ENCODE results near the gene TERC.
"Not testable (repeated sequence)": the region's sequence is repeated elsewhere in the genome, so short reads cannot be mapped to it uniquely, and the experiment has no call there.

Gene TERC

DNA sequence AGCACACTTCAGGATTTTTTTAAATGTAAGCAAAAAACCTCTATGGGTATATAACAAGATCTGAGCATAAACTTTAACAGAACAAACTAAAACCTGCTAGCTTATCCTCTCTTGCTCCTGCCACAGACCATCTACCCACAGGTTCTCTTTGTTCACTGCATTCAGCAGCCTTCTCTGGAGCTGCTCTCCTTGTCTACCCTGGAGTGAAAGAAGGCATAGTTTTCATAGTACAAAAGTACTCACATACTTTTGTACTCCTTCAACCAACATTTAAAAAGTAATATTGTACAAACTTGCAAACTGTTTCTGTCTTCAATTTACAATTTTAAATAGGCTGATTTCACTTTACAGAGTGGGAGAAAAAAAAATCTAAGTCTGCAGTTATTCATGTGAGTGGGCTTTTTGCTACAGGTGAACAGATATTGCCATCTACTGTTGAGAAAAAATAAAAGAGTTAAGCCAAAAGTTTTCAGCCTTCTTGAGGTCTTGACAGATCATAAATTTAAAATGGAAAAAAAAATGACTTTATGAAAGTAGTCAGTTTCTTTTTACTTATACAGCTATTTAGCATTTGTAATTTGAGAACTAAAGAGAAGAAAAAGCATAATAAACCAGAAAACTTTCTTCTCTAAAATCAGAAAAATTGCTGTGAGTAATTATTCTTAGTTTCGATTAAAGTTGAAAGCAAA lies 20.4 kb downstream of the TERC start:
- TF ChIP-seq, protein P1, sequence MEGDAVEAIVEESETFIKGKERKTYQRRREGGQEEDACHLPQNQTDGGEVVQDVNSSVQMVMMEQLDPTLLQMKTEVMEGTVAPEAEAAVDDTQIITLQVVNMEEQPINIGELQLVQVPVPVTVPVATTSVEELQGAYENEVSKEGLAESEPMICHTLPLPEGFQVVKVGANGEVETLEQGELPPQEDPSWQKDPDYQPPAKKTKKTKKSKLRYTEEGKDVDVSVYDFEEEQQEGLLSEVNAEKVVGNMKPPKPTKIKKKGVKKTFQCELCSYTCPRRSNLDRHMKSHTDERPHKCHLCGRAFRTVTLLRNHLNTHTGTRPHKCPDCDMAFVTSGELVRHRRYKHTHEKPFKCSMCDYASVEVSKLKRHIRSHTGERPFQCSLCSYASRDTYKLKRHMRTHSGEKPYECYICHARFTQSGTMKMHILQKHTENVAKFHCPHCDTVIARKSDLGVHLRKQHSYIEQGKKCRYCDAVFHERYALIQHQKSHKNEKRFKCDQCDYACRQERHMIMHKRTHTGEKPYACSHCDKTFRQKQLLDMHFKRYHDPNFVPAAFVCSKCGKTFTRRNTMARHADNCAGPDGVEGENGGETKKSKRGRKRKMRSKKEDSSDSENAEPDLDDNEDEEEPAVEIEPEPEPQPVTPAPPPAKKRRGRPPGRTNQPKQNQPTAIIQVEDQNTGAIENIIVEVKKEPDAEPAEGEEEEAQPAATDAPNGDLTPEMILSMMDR (conservative IDR thresholded peaks at IDR 0.05; ENCODE audit: control insufficient read depth, insufficient read depth, low read depth, low read length): peak; percentile 25
- no peak overlapping the region for H3K4me3 ChIP-seq (ENCODE audit: control insufficient read depth, low read depth, low read length)
- DNase-seq (ENCODE audit: low read depth): peak; percentile 19

DNA sequence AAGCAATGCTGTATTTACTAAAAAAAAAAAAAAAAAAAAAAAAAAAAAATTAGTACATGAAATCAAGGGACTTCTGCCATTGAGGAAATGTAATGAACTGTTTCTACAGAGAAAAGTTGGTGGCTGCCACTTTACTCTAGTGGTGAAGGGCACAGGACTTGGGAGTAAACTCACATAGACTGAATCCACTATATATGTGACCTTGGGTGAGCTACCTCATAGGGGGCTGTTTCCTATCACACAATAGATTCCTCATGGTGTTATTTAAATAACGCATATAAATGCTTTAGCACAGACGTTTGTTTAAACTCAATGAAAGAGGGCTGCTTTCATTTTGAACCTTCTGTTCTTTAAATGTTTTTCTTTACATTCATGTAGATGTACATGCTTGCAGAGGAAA lies 25.8 kb downstream of the TERC start:
- no peak overlapping the region for H3K4me3 ChIP-seq (ENCODE audit: control insufficient read depth, low read depth, low read length)
- TF ChIP-seq, protein P1 (conservative IDR thresholded peaks at IDR 0.05; ENCODE audit: control insufficient read depth, insufficient read depth, low read depth, low read length): no peak
- DNase-seq (ENCODE audit: low read depth): no peak

DNA sequence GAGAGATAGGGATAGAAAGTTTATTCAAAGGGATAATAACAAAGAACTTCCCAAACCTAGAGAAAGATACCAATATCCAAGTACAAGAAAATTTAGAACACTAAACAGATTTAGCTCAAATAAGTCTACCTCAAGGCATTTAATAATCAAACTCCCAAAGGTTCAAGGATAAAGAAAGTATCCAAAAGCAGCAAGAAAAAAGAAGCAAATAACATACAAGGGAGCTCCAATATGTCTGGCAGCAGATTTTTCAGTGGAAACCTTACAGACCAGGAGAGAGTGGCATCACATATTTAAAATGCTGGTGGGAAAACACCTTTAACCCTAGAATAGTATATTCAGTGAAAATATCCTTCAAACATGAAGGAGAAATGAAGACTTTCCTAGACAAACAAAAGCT lies 33.0 kb downstream of the TERC start:
- not testable (repeated sequence) for DNase-seq (ENCODE audit: low read depth); H3K4me3 ChIP-seq (ENCODE audit: control insufficient read depth, low read depth, low read length)

DNA sequence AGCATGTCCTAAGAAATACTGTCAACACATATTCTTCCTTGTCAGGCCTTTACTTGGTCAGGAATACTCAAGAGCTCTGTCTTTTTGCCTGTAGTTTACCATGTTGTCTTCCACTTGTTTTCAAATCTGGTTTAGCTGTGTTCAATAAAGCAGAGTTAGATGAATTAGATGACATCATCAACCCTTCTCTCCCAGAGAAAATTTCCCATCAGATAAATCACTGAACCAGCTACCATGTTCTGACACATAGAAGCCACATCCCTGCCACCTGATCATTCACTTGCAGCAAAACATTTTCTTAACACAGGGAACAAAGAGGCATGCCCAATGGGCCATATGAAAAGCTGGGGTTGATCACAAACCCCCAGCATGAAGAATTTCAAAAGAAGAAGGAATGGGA lies 42.1 kb downstream of the TERC start:
- TF ChIP-seq, protein P1 (conservative IDR thresholded peaks at IDR 0.05; ENCODE audit: control insufficient read depth, insufficient read depth, low read depth, low read length): no peak
- H3K4me3 ChIP-seq (ENCODE audit: control insufficient read depth, low read depth, low read length): no peak overlapping the region
- DNase-seq (ENCODE audit: low read depth): no peak

DNA sequence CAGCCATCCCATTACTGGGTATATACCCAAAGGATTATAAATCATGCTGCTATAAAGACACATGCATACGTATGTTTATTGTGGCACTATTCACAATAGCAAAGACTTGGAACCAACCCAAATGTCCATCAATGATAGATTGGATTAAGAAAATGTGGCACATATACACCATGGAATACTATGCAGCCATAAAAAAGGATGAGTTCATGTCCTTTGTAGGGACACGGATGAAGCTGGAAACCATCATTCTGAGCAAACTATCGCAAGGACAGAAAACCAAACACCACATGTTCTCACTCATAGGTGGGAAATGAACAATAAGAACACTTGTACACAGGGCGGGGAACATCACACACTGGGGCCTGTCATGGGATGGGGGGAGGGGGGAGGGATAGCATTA lies 46.4 kb downstream of the TERC start:
- DNase-seq (ENCODE audit: low read depth); H3K4me3 ChIP-seq (ENCODE audit: control insufficient read depth, low read depth, low read length): not testable (repeated sequence)

Data from fibroblast of mammary gland (primary cell).